Hepatocyte (in vitro differentiated cells): ENCODE measurements around the gene DES.

Source experiments
- EZH2 ChIP-seq: fragments of 200-600 bp; sonication (generic); IDR thresholded peaks from 2 replicates; pipeline ENCODE4 v1.6.1; 2016; ENCODE audit warnings: antibody characterized with exemption, mild to moderate bottlenecking, borderline replicate concordance
- TF ChIP-seq, protein P1 (sequence below): fragments of 200-600 bp; sonication (generic); IDR thresholded peaks from 2 replicates; pipeline ENCODE4 v1.5.1; 2016; ENCODE audit warnings: antibody characterized with exemption, mild to moderate bottlenecking; ENCODE audit not compliant: poor library complexity

DNA sequence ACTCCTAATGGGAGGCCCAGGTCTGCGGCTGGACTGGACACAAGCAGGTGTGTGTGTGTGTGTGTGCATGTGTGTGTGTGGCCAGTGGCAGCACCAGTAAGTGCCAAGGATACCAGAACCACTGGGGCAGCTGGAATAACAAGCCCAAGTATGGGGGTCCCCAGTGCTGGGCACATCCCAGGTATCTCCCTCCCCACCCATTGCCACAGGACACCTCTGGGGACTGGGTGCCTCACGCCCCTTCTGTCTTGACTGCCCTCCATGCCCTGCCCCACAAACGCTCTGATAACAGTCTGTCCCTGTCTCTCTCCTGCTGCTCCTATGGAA is 25.5 kb downstream of the DES start:
- TF ChIP-seq, protein P1, sequence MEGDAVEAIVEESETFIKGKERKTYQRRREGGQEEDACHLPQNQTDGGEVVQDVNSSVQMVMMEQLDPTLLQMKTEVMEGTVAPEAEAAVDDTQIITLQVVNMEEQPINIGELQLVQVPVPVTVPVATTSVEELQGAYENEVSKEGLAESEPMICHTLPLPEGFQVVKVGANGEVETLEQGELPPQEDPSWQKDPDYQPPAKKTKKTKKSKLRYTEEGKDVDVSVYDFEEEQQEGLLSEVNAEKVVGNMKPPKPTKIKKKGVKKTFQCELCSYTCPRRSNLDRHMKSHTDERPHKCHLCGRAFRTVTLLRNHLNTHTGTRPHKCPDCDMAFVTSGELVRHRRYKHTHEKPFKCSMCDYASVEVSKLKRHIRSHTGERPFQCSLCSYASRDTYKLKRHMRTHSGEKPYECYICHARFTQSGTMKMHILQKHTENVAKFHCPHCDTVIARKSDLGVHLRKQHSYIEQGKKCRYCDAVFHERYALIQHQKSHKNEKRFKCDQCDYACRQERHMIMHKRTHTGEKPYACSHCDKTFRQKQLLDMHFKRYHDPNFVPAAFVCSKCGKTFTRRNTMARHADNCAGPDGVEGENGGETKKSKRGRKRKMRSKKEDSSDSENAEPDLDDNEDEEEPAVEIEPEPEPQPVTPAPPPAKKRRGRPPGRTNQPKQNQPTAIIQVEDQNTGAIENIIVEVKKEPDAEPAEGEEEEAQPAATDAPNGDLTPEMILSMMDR, result no peak
- TF ChIP-seq EZH2, result no peak
